ENCODE data around the gene PDE6A.

DNA sequence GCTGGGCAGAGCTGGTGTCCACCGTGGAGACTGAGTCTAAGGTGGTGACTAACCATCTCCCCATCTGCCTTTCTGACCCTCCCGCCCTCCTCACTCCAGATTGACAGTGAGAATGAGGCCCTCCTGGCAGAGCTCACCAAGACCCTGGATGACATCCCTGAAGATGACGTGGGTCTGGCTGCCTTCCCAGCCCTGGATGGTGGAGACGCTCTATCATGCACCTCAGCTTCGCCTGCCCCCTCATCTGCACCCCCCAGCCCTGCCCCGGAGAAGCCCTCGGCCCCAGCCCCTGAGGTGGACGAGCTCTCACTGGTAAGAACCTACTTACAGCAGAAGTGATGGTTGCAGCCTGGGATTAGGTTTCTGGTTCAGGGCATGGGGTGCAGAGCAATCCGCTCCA, 118.0 kb downstream of the PDE6A start:
- TF ChIP-seq, protein P1, sequence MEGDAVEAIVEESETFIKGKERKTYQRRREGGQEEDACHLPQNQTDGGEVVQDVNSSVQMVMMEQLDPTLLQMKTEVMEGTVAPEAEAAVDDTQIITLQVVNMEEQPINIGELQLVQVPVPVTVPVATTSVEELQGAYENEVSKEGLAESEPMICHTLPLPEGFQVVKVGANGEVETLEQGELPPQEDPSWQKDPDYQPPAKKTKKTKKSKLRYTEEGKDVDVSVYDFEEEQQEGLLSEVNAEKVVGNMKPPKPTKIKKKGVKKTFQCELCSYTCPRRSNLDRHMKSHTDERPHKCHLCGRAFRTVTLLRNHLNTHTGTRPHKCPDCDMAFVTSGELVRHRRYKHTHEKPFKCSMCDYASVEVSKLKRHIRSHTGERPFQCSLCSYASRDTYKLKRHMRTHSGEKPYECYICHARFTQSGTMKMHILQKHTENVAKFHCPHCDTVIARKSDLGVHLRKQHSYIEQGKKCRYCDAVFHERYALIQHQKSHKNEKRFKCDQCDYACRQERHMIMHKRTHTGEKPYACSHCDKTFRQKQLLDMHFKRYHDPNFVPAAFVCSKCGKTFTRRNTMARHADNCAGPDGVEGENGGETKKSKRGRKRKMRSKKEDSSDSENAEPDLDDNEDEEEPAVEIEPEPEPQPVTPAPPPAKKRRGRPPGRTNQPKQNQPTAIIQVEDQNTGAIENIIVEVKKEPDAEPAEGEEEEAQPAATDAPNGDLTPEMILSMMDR (IDR thresholded peaks at IDR 0.05; ENCODE audit: low read depth, low read length, missing input control), result no peak
- TF ChIP-seq JUND (IDR thresholded peaks at IDR 0.05) (no peak), RAD21 (IDR thresholded peaks at IDR 0.05) (no peak), YY1 (IDR thresholded peaks at IDR 0.05) (no peak), SP1 (IDR thresholded peaks at IDR 0.05) (no peak), GABPA (IDR thresholded peaks at IDR 0.05 in 1 of 2, conservative IDR thresholded peaks at IDR 0.05 in 1 of 2) (no peak)
- TF ChIP-seq, protein P2, sequence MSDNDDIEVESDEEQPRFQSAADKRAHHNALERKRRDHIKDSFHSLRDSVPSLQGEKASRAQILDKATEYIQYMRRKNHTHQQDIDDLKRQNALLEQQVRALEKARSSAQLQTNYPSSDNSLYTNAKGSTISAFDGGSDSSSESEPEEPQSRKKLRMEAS (IDR thresholded peaks at IDR 0.05), result no peak

All from liver (tissue), 3 donors.